Ovary (tissue), 9 donors: ENCODE results near the gene PTPN14. TPM values are rescaled to one million over a fixed set of nuclear protein-coding genes. Genes with fewer than 3 reads are reported as not detected.

Experiments
- DNase-seq, 5 donors: peaks; one replicate each; pipeline ENCODE4 v3.0.0-alpha.2; 2019 to 2020
- H3K27ac ChIP-seq, 2 donors: fragments of 200-600 bp; one replicate each; pipeline versions ENCODE4 v1.5.1 to v1.8.0; 2019 to 2022
- H3K27me3 ChIP-seq: fragments of 200-600 bp; one replicate; pipeline ENCODE4 v1.8.0; 2022
- H3K36me3 ChIP-seq: fragments of 200-600 bp; sonication (generic); one replicate; pipeline ENCODE4 v1.5.1; 2019
- H3K4me1 ChIP-seq: one replicate; pipeline ENCODE4 v1.8.1; 2013; ENCODE audit warnings: mild to moderate bottlenecking, moderate library complexity; ENCODE audit not compliant: insufficient read depth
- H3K4me3 ChIP-seq: fragments of 200-600 bp; sonication (generic); one replicate; pipeline ENCODE4 v1.5.1; 2017
- H3K9me3 ChIP-seq, 2 donors: fragments of 200-600 bp in 1 of 2; sonication (generic) in 1 of 2; one replicate each; pipeline versions ENCODE4 v1.5.1 to v1.8.1; 2013 to 2019; ENCODE audit warnings: mild to moderate bottlenecking in 1 of 2, moderate library complexity in 1 of 2
- EP300 ChIP-seq: sonication (generic); formaldehyde crosslinking; IDR thresholded peaks from one replicate; pipeline ENCODE4 v1.6.1; 2017; ENCODE audit warnings: antibody characterized with exemption
- POLR2A ChIP-seq: fragments of 450-650 bp; IDR thresholded peaks from one replicate; pipeline ENCODE4 v1.6.1; 2017; ENCODE audit warnings: antibody characterized with exemption, mild to moderate bottlenecking, moderate library complexity
- WGBS, 3 donors: extraction: QIAGEN DNeasy Blood & Tissue Kit in 1 of 3; methylation state at CpG; one replicate each; pipeline versions ENCODE4 v1.1.5 to v1.1.7; 2013 to 2017; 5-methylcytosine and 5-hydroxymethylcytosine counted together
- intact Hi-C, 4 donors: fragments of 100-400 bp; cut with DNase I; formaldehyde crosslinking; loops; one replicate each; pipeline versions ENCODE4 v1.11.0 to v1.15.1; 2022 to 2023
- polyA plus RNA-seq, 2 donors: library from polyadenylated mRNA; stranded (reverse); fragments of 200-250 nt in 1 of 2; fragments of 350-450 nt in 1 of 2; fragmentation: Illumina TruSeq in 1 of 2; extraction: RNeasy Lipid Tissue Mini Kit (QIAGEN cat#74804) in 1 of 2; gene quantifications; one replicate each; pipeline ENCODE4 v1.2.3, GENCODE V29; 2013 to 2014
- total RNA-seq, 7 donors: library from RNA; depleted of rRNA in 2 of 7; stranded (reverse); fragments of >200 nt in 2 of 7; fragmentation: NEBNext Ultra II Directional in 3 of 7; extraction: Animal tissue kit (Norgen Biotek cat#: 25700) in 3 of 7; gene quantifications; one replicate each; pipeline versions ENCODE4 v1.1.0 to v1.2.4, GENCODE V29; 2016 to 2023
- TF ChIP-seq, protein P1 (sequence below), 3 donors: fragments of 450-650 bp in 2 of 3; fragments of 200-600 bp in 1 of 3; IDR thresholded peaks; one replicate each; pipeline versions ENCODE4 v1.5.1 to v1.8.0; 2016 to 2022; ENCODE audit warnings: antibody characterized with exemption in 3 of 3, mild to moderate bottlenecking in 1 of 3
- donor health status: DM: no; HTN: no; CAD: no; lungs with moderate emphysema.
- donor health status: DM: no; HTN: no; CAD: no.
- donor health status: Bipolar disorder and iron deficiency.
- donor health status: DM: yes; HTN: yes; CAD: no.
- donor health status: DM: no; HTN: no; CAD: no.
- donor health status: DM: yes; HTN: yes; CAD: no.

The PTPN14 gene
- total and polyA plus RNA-seq, 9 donors: 7.6 to 68.9 (median 41.1) TPM

DNA sequence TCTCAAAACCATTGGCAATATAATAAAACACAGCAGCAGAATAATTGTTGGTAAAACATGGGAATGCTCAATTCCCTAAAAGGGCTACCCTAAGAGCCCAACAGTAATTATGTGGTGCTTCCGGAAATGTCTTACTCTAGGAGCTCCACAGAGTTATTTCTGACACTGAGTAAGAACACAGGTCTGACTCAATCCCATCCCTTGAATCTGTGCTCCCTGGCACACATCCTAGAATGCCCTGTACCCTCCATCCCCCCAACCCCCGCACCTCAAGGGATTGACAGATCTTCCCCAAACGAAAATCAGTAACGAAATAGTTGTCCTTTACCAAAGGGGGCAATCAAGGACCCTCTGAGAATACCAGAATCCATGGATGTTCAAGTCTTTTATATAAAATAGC is 198.6 kb downstream of the PTPN14 start:
- 89 to 95% (median 92%) methylated on average over 4 of the region's 4 CpGs for WGBS, 3 donors
- no peaks in the 10 kb centered on the region for H3K27me3 ChIP-seq
- intact Hi-C loops: no loop called here
- peaks cover 1% of the 10 kb centered on the region for H3K4me1 ChIP-seq
- no peaks in the 10 kb centered on the region for H3K9me3 ChIP-seq
- DNase-seq: no peak
- TF ChIP-seq EP300 (no peak), POLR2A (no peak)
- TF ChIP-seq, protein P1, sequence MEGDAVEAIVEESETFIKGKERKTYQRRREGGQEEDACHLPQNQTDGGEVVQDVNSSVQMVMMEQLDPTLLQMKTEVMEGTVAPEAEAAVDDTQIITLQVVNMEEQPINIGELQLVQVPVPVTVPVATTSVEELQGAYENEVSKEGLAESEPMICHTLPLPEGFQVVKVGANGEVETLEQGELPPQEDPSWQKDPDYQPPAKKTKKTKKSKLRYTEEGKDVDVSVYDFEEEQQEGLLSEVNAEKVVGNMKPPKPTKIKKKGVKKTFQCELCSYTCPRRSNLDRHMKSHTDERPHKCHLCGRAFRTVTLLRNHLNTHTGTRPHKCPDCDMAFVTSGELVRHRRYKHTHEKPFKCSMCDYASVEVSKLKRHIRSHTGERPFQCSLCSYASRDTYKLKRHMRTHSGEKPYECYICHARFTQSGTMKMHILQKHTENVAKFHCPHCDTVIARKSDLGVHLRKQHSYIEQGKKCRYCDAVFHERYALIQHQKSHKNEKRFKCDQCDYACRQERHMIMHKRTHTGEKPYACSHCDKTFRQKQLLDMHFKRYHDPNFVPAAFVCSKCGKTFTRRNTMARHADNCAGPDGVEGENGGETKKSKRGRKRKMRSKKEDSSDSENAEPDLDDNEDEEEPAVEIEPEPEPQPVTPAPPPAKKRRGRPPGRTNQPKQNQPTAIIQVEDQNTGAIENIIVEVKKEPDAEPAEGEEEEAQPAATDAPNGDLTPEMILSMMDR (IDR thresholded peaks at IDR 0.05): no peak
- H3K27ac ChIP-seq: no peak overlapping the region
- H3K4me3 ChIP-seq: no peak overlapping the region
- H3K36me3 ChIP-seq: no peaks in the 10 kb centered on the region

DNA sequence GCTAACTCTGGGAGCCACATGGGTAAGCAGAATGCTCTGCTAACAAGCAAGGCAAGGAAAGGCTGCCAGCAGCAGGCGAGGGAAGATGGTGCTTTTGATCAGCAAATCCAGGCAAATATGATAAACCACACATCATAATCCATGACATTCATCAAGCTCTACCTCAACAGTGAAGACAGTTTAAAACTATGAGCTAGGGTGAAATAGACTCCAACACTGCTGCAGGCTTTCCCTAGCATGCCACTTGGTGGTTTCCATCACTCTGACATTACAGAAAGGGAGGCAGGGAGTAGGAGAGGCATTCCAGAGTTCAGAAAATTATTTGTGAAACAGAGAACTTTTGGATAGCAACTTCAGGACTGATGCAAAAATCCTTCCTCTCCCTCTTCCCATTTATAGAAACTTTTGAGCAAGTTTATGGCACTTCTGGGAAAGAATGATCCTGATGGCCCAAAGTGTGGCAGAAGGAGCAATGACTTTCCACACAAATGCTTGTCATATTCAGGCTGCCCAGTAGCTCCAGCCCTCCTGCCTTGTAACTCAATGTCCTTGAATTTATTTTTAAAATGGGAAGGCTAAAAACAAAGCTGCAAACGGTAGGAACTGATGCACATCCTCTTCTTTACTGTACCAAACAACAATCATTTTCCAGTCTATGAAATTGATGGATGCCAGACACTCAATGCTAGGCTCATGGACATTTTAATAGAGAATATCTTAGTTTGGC is 199.7 kb downstream of the PTPN14 start:
- Histone ChIP-seq H3K27me3 (no peaks in the 10 kb centered on the region), H3K27ac (no peak overlapping the region), H3K9me3 (no peaks in the 10 kb centered on the region), H3K4me1 (peaks cover 1% of the 10 kb centered on the region), H3K4me3 (no peak overlapping the region), H3K36me3 (no peaks in the 10 kb centered on the region)
- DNase-seq: no peak
- intact Hi-C loops: no loop called here
- TF ChIP-seq, protein P1 (IDR thresholded peaks at IDR 0.05): no peak
- TF ChIP-seq EP300 (no peak), POLR2A (no peak)
- WGBS, 3 donors: 36 to 41% (median 40%) methylated on average over 2 of the region's 2 CpGs

DNA sequence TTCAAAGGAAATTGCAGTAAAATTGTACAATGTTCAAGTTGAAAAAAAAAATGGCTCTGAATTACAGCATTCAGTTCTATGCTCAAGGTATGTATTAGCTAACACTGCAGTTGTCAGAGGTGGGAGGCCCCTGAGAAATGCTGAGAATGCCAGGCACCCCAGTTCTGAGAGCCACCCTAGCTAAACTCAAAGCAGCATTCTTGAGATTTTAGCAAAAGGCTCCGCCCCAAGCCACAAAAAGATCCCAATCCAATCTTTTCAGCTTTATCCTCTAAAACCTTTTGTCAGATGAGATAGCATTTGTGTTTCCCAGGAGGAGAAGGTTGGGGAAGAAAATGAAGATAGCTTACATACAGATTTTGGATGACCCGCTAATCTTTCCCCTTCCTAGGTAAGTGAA is 201.6 kb downstream of the PTPN14 start:
- Histone ChIP-seq H3K9me3 (no peaks in the 10 kb centered on the region), H3K27ac (no peak overlapping the region), H3K4me3 (no peak overlapping the region), H3K36me3 (no peaks in the 10 kb centered on the region), H3K4me1 (peaks cover 1% of the 10 kb centered on the region), H3K27me3 (no peaks in the 10 kb centered on the region)
- TF ChIP-seq EP300 (no peak), POLR2A (no peak)
- no peak for DNase-seq
- WGBS, 3 donors: 94 to 100% (median 95%) methylated on average over 2 of the region's 2 CpGs
- intact Hi-C loops: no loop called here

DNA sequence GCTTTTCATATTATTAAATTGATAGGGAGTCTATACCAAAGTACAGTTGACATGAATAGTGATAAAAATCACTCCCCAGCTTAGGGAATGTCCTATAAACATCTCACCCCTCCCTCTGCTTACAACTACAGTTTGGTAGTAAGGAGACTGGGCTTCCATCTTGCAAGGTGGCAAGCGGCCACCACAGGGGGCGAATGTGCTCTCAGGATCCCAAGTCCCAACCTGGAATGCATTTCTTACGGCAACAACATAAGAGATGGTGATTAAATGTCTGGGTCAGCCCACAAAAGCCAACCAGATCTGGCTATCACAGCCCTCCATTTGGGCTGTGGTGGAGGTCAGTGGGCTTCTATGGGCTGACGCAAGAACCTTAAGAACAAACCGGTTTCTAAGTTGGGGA is 202.4 kb downstream of the PTPN14 start:
- Histone ChIP-seq H3K9me3 (no peaks in the 10 kb centered on the region), H3K4me1 (no peaks in the 10 kb centered on the region), H3K36me3 (no peaks in the 10 kb centered on the region), H3K27ac (no peak overlapping the region), H3K4me3 (no peak overlapping the region), H3K27me3 (no peaks in the 10 kb centered on the region)
- no peak for TF ChIP-seq EP300
- TF ChIP-seq, protein P1 (IDR thresholded peaks at IDR 0.05): no peak
- TF ChIP-seq POLR2A: no peak
- no peak for DNase-seq
- intact Hi-C loops: no loop called here
- WGBS, 3 donors: 92 to 97% (median 95%) methylated on average over 5 of the region's 5 CpGs

DNA sequence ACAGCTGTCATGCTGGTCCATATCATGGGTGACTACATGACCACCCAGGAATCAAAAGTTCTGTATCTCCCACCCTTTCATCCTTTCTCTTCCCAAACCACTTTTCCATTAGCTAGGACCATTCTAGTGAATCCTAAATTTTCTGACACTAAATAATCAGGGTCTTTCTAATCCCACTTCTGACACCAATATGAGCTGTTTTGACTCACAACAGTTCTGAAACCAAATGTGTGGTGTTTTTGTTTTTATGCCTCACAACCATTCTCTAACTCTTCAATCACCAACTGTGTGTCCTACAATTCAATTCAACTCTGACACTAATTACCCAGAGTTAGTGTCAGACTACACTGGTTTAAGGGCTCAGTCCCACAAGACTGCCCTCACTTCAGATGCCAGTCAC is 206.5 kb downstream of the PTPN14 start:
- H3K36me3 ChIP-seq: no peaks in the 10 kb centered on the region
- H3K9me3 ChIP-seq: no peaks in the 10 kb centered on the region
- DNase-seq: no peak
- H3K27me3 ChIP-seq: no peaks in the 10 kb centered on the region
- H3K4me1 ChIP-seq: no peaks in the 10 kb centered on the region
- TF ChIP-seq POLR2A (no peak), EP300 (no peak)
- TF ChIP-seq, protein P1 (IDR thresholded peaks at IDR 0.05): no peak
- H3K27ac ChIP-seq: no peak overlapping the region
- H3K4me3 ChIP-seq: no peak overlapping the region
- intact Hi-C loops: loop anchor here in 1 of 4 donors (5.0 kb wide), 1 partner anchor 227 kb away; no protein-coding TSS in a partner anchor
